Muscle of back (tissue), 13 donors: ENCODE results near the gene CHAF1A. TPM values are rescaled to one million over a fixed set of nuclear protein-coding genes. Genes with fewer than 3 reads are reported as not detected.

Source experiments
- DNase-seq, 3 donors: peaks; one replicate each; pipeline versions ENCODE4 v3.0.0 to v3.0.0-alpha.2; 2013
- long read RNA-seq, 9 donors: transcript quantifications; one replicate each; lab custom pipeline, GENCODE V29; 2026
- polyA plus RNA-seq, 10 donors: library from polyadenylated mRNA; unstranded; fragments of 120-200 nt; gene quantifications; one replicate each; pipeline ENCODE4 v1.2.1, GENCODE V29; 2013; ENCODE audit not compliant: insufficient read length in 10 of 10

The CHAF1A gene
- polyA plus RNA-seq: 10 to 100 TPM in 8 of 10 donors, 1 to 10 TPM in 2; 8.2 to 17.3 (median 12.3) TPM
- long read RNA-seq, donor 1: 0 reads
- long read RNA-seq, donor 2: 0 reads
- long read RNA-seq, donor 3: 0 reads
- long read RNA-seq, donor 4, partial matches to known transcripts: 12 of 12 reads
- long read RNA-seq, donor 4, other reads (novel, unspliced or antisense): 0 of 12 reads
- long read RNA-seq, donor 5, partial matches to known transcripts: 17 of 17 reads
- long read RNA-seq, donor 5, other reads (novel, unspliced or antisense): 0 of 17 reads
- long read RNA-seq, donor 6: 0 reads
- long read RNA-seq, donor 7, partial matches to known transcripts: 30 of 54 reads
- long read RNA-seq, donor 7, other reads (novel, unspliced or antisense): 24 of 54 reads
- long read RNA-seq, donor 8, partial matches to known transcripts: 11 of 11 reads
- long read RNA-seq, donor 8, other reads (novel, unspliced or antisense): 0 of 11 reads
- long read RNA-seq, donor 9: 0 reads

- peak; percentile 99 to 100 (median 100) for DNase-seq
These were observed at the start of gene CHAF1A for GRCh38 chr19:4402171-4403004. CHAF1A (plus strand) TSS chr19:4402640; CDS start chr19:4402763, 123 bp downstream.

DNA sequence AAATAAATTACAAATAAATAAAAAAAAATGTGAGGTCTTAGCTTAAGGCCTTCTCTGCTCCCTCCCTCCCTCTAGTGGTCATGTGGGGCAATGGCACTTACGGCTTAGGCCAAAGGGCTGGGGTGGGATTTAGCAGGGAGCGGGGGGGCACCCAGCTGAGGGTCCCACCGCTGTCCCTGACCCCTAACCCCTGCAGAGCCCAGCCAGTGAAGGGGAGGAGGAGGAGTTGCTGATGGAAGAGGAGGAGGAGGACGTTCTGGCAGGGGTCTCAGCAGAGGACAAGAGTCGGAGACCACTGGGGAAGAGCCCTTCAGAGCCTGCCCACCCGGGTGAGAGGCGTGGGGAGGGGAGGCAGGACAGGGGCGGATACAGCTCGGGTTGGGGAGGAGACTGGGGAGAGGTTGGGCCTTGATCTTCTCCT, 49.7 kb upstream of the CHAF1A start:
- peak in 2 of 3 donors; percentile 64 to 74 for DNase-seq

DNA sequence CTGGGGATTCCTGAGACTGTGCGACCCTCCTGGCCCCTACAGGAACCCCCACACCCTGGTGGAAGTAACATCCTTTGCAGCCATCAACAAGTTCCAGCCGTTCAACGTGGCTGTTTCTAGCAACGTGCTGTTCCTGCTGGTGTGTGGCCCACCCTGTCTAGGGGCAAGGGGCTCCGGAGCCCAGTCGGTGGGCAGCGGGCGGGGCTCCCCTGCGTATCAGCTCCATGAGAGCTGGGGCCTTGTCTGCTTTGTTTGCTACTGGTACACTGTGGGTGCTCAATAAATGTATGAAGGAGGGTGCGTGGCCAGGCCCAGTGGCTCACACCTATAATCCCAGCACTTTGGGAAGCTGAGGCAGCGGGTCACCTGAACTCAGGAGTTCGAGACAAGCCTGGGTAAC, 48.2 kb upstream of the CHAF1A start:
- DNase-seq: no peak

GRCh38 chr19:4354897-4355296, 47.5 kb upstream of the CHAF1A start:
- no peak for DNase-seq

DNA sequence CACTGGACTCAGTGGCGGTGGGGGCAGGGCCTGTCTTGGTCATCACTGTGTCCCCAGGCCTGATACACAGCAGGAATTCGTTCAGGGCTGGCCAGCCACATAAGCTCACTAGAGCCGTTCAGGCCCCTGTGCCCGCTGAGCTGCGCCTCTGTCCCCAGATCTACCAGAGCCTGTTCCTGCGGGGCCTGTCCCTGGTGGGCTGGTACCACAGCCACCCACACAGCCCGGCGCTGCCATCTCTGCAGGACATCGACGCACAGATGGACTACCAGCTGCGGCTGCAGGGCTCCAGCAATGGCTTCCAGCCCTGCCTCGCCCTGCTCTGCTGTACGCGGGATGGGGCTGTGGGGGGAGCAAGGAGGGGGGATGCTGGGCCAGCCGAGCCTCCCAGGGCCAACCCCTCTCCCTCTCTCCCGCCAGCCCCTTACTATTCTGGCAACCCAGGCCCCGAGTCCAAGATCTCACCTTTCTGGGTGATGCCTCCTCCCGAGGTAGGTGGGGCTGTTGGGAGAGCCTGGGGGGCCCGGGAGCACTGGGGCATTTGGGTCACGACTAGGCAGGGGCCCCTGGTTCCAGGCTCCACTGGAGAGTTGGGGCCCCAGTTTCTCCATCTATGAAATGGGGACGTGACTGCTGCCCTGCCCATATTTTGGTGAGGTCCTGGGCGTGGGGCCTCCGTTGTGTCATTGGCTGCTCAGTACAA, 45.2 kb upstream of the CHAF1A start:
- DNase-seq: no peak

- peak in 1 of 3 donors; percentile 12 for DNase-seq
These were observed 44.5 kb upstream of the CHAF1A start for GRCh38 chr19:4357921-4358326.

GRCh38 chr19:4358709-4359626, 43.5 kb upstream of the CHAF1A start:
- peak in 1 of 3 donors; percentile 18 for DNase-seq

DNA sequence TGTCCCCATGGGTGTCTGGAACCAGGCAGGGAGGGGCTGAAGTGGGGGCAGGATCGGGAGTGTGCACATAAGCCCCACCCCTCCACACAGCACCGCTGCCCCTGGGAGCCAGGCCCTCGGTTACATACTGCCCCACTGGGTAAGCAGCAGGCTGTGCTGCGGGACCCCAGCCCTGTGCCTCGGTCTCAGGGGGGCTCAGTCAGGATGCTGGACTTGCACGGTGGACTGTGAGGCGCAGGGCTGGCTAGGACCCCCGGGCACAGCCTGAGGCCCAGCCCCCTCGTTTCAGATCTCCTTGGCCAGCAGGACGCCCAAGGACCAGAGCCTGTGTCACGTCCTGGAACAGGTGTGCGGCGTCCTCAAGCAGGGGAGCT, 42.8 kb upstream of the CHAF1A start:
- peak in 1 of 3 donors; percentile 31 for DNase-seq

DNA sequence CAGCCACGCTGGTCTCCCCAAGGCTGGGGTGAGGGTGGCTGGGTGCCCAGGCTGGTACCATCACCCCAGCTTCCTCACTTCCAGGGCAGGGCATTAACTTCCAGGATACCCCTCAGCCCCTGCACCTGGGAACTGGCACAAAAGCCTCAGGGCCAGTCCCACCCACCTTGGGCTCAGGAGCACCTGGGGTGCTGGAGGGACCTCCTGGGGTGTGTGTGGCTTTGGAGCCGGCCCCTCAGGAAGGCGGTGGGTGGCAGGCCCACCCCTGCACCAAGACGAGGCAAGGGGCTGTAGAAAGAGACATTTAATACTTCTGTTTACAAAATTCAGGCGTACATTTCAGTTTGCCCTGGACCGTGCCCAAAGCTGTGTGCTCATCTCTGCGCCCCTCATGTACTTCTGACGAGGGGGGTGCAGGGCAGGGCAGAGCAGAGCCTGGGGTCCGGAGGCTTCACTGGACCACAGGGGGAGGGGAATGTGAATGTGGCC, 42.3 kb upstream of the CHAF1A start:
- no peak for DNase-seq

GRCh38 chr19:4360641-4361151, 41.7 kb upstream of the CHAF1A start:
- peak in 1 of 3 donors; percentile 26 for DNase-seq

GRCh38 chr19:4361152-4362046, 41.0 kb upstream of the CHAF1A start:
- peak in 1 of 3 donors; percentile 16 for DNase-seq

DNA sequence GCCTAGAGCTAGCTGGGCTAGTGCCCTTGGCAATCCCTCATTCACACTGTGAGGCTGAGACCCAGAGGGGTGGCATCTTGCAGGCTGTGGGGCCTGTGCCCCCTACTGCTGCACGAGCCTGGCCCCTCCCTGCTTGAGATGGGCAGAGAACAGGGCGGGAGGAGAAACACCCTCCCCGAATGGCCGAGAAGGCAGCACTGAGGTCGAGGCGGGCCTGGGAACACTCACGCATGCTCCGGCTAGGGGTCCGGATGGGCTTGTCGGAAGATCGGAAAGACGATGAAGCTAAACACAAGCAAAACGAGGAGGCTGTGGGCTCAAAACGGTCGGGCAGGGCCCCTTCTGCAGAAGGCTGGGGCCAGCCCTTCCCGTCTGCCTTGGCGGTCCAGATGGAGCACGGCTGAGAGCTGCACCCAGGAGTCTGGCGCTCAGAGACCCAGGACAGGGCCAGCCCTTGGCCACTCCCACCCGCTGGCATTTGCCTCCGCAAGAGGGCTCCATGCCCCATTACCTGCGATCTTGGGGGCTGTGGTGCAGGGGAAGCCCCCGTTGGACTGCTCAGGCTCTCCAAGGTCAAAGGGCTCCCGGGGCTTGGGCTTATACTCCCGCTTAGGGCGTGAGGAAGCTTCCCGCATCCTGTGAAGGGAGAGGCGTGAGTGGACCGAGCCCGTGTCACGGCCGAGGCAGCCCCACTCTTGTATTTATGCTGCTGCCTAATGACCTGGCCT, 40.2 kb upstream of the CHAF1A start:
- DNase-seq: peak in 1 of 3 donors; percentile 19

GRCh38 chr19:4362831-4363545, 39.5 kb upstream of the CHAF1A start:
- DNase-seq: peak in 1 of 3 donors; percentile 22

- no peak for DNase-seq
These were observed 38.7 kb upstream of the CHAF1A start for GRCh38 chr19:4363571-4364304.

DNA sequence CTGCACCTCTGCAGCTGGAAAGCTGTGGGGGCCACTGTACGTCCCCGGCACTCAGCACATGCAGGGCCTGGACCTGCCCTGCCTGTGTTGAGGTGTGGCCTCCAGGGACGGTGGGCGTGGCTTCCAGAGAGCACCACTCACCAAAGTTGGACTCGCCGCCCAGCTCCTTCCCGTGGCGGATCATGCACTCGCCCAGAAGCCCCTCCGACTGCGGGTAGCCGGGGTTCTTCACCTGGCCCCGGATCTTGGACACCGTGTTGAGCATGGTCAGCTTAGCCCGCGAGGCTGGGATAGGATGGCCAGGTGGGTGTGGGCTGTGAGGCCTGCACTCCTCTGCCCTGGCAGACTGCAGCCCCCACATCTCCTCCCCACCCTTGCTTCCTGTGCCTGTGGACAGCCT, 37.1 kb upstream of the CHAF1A start:
- DNase-seq: peak in 1 of 3 donors; percentile 12

GRCh38 chr19:4365791-4366665, 36.4 kb upstream of the CHAF1A start:
- no peak for DNase-seq
